ENCODE data around the gene NHLH1.

GRCh38 chr1:160362168-160362957 lies 4.5 kb upstream of the NHLH1 start:
- TF ChIP-seq CTCF (IDR thresholded peaks at IDR 0.05; ENCODE audit: low read depth, low read length) (no peak), MAX (IDR thresholded peaks at IDR 0.05; ENCODE audit: low read depth, low read length) (no peak), POLR2A (IDR thresholded peaks at IDR 0.05; ENCODE audit: extremely low read depth, insufficient read length) (no peak), MYC (IDR thresholded peaks at IDR 0.05; ENCODE audit: low read depth, low read length) (no peak)
